Measurements from ENCODE around the gene FAM25G.
"Not testable (repeated sequence)": the region's sequence is repeated elsewhere in the genome, so short reads cannot be mapped to it uniquely, and the experiment has no call there.

DNA sequence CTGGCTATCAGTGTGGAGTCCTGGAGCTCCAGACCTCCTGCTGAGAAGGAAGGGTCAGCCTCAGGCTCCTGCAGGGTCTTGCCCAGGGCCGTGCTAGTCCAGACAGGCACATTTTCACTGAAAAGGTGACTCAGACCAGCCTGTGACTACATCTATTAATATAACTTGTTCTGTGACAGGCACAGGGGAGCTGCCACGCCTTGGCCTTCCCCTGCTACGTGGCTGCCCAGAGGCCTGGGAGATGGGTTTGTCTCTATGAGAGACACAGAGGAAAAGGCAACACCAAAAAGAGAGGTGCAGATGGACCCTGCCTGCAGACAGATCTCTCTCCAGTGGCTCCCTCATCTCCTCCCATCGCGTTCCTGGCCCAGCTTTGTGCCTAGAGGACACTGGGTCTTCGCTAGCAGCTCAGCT, 9.7 kb downstream of the FAM25G start:
- not testable (repeated sequence) for TF ChIP-seq POLR2A (IDR thresholded peaks at IDR 0.05; ENCODE audit: low read depth, low read length); CTCF (IDR thresholded peaks at IDR 0.05; ENCODE audit: extremely low read depth in 1 of 2, insufficient read depth in 1 of 2, low read depth in 1 of 2, low read length in 2 of 2); EZH2 (IDR thresholded peaks at IDR 0.05; ENCODE audit: borderline replicate concordance, low read depth, low read length, severe bottlenecking); FOS (IDR thresholded peaks at IDR 0.05; ENCODE audit: borderline replicate concordance, insufficient read depth, low read length); POLR2AphosphoS5 (IDR thresholded peaks at IDR 0.05; ENCODE audit: insufficient read depth, low read depth, low read length); MAX (IDR thresholded peaks at IDR 0.05; ENCODE audit: insufficient read depth, insufficient read length); MYC (IDR thresholded peaks at IDR 0.05; ENCODE audit: low read depth, low read length); GATA2 (IDR thresholded peaks at IDR 0.05; ENCODE audit: insufficient read depth, insufficient read length, low read depth, low read length); JUN (IDR thresholded peaks at IDR 0.05; ENCODE audit: borderline replicate concordance, insufficient read depth, insufficient read length, low read depth)
